GM18873 (cell line): ENCODE results near the gene TBC1D9B.

Source experiments
- ATAC-seq: cut with Tn5 transposase; IDR thresholded peaks from one replicate; pipeline ENCODE4 v1.9.1; 2021; ENCODE audit warnings: mild to moderate bottlenecking, moderate library complexity, moderate number of reproducible peaks; ENCODE audit not compliant: unreplicated experiment, low FRiP score

The TBC1D9B gene

DNA sequence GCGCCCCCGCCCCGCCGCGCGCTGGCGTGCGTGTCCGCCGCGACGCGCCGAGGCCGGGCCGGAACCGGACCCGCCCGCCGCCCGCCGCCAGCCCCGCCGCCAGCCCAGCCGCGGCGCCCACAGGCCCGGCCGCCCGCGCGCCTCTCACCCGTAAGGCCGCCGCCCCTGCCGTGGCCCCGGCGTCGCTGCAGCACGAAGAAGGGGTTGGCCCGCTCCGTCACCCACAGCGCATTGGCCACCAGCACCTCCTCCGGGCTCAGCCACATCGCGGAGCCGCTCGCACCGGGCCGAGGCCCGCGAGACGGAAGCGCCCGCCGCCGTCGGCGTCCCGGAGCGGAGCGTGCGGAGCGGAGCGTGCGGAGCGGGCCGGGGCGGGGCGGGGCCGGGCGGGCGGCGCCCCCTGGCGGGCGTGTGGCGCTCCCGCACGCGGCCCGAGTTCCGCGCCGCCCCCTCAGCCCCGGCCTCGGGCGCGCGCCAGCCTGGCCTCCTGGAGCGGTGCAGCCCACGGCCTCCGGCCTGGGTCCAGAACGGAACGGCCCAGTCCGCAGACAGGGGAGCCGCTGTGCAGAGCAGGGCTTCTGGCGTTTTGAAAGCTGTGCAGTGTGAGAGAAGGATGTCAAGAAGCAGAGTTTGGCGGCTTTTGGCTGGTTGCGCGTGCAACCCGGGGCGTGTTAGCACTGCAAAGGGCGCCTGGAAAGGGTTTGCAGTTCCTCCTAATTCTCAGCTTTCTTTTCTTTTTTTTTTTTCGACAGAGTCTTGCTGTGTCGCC, at the start of gene TBC1D9B:
Gene TBC1D9B, minus strand, starts transcription at position 342 of the 769 bp plus-strand sequence. Its CDS starts 76 bp downstream, at position 266.
- ATAC-seq, result no peak

DNA sequence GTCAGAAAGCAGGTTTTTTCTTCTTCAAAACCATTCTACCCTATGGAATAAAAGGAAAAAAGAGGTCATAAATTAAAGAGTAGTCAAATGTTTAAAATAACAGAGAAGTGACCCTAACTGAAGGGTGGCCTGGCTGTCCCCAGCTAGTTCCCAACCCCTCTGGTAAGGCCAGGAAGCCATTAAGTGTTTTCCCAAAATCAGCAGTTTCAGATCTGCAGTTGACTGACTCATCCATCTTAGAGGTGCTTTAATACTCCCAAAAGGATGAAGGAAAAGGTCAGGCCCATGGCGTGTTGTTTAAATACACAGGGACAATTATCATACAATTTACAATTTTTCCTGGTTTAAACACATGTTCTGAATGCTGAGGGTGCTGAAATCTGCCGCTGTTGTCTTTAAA, 47.9 kb upstream of the TBC1D9B start:
- ATAC-seq, result no peak

DNA sequence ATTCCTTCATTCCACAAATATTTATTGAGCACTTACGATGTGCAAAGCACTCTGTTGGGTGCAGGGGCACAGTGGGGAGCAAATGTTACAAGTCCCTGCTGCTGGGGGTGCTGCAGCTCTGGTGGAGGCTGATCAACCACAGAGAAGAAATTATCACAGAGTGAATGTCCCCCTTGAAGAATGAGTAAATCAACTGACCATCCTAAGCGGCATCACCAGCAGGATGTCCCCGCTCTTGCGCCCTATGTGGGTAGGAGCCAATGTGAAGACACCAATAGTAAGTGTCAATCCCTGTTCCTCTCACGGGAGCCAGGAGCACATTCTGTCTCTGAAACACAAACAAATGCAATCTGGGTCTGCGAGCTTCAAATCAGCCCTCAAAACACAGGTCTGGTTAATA, 47.4 kb upstream of the TBC1D9B start:
- ATAC-seq, result no peak

DNA sequence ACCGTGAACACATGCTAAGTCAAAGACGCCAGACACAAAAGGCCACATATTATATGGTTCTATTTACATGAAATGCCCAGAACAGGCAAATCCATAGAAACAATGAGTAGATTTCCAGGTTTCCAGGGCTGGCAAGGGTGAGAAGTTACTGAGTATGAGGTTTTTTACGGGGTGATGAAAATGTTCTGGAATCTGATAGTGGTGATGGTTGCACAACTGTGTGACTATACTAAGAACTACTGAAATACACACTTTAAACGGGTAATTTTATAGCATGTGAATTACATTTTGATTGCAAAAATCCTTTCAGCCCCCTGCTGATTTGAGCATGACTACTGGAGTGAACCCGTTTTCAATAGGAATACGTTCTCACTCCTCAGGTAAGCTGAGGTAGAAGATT, 46.7 kb upstream of the TBC1D9B start:
- no peak for ATAC-seq

GRCh38 chr5:179953987-179954386, 46.3 kb upstream of the TBC1D9B start:
- ATAC-seq, result no peak

GRCh38 chr5:179936976-179937681, 29.4 kb upstream of the TBC1D9B start:
- ATAC-seq, result no peak

- ATAC-seq, result no peak
These were observed 23.2 kb upstream of the TBC1D9B start for GRCh38 chr5:179930788-179931473.

GRCh38 chr5:179927824-179928223, 20.1 kb upstream of the TBC1D9B start:
- no peak for ATAC-seq

GRCh38 chr5:179926657-179927056, 19.0 kb upstream of the TBC1D9B start:
- ATAC-seq, result no peak

DNA sequence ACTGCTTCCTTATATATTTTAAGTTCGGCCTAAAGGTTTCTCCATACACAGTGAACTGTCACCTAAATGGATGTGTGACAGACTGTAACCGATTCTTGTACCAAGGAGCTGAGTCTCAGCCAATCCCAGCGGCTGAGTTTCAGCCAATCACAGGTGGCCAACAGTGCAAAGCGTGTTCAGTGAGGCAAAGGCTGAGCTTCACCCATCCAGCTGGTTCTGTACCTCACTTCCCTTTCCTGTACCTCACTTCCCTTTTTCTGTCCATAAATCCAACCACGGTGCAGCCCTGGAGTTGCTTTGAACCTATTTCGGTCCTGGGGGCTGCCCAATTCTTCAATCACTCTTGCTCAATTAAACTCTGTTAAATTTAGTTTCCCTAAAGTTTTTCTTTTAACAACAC, 15.7 kb upstream of the TBC1D9B start:
- ATAC-seq, result no peak

DNA sequence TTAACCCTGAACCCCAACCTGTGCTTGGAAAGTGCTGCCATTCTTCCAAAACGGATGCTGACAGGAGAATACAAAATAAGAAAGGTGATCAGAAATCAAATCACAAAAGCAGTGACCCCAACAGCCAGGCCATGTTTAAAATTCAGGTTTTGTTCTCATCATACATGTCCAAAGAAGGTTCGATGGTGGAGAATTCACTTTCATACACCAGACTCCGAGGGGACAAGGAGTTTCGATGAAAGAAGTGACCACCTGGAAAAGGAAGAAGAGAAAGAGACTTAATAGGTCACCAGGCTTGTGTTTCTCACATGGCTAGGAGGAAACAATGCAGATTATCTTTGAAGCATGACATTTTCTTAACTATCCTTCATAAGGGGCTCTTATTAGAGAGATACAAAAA, 12.5 kb upstream of the TBC1D9B start:
- no peak for ATAC-seq

- no peak for ATAC-seq
These were observed 11.9 kb upstream of the TBC1D9B start for GRCh38 chr5:179919487-179920060.

DNA sequence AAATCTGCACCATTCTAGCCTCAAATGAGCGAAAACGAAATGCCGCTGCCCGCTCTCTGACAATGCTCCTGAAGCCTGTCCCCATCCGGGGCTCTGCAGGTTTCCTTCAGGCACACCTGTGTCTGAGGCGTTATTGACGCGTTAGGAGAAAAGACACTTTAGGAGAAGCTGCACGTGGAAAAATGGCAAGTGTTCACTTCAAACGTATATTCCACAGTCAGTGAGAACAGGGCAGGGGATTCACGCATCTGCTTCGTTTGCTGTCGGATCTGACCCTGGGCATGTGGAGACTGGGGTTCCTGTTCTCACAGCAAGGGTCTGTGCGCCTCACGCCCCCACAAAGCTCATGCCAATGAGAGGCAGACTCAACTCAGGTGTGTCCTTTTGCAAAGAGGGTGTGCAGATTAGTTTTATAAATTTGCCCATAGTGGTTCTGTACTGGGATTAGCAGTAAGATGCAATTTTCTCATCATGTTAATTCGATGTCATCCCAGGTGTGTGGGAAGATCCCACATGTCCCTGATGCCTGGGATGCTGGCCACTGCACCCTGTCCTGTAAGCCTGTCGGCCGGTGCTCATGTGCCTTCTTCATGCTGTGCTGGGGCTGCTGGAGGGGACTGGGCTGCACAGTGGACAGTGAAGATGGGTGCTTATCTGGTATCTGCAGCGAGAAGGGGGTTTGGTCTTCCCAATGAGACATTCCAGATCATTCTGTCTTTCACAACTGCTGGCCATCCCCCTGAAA, 11.2 kb upstream of the TBC1D9B start:
- no peak for ATAC-seq

- ATAC-seq, result no peak
These were observed 8.8 kb upstream of the TBC1D9B start for GRCh38 chr5:179916523-179916922.

- ATAC-seq, result no peak
These were observed 7.8 kb upstream of the TBC1D9B start for GRCh38 chr5:179915406-179915935.

- no peak for ATAC-seq
These were observed 6.5 kb upstream of the TBC1D9B start for GRCh38 chr5:179914032-179914755.

DNA sequence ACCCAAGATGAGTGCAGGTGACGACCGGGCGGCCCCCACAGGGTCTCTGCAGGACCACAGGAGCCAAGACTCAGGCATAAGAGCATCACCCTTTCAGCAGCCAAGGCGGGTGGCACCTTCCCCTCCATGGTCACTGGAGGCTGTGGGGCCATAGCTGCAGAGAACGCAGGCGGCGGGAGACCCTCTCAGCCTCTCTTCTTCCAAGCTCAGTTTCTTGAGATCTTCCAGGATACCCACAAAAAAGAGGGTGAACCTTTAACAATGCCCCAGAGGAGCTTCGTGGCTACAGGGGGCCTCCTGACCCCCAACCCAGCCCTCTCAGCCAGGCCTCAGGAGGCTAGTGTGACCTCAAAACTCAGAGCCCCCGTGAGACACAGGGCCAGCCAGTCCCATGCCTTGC, 5.8 kb upstream of the TBC1D9B start:
- no peak for ATAC-seq

- no peak for ATAC-seq
These were observed 5.3 kb upstream of the TBC1D9B start for GRCh38 chr5:179912951-179913350.

GRCh38 chr5:179912386-179912785, 4.7 kb upstream of the TBC1D9B start:
- ATAC-seq, result no peak
